K562 (cell line): ENCODE results near the gene DNAH3.

Experiments used
- BDP1 ChIP-seq: IDR thresholded peaks from 3 replicates; pipeline ENCODE4 v1.6.1; 2011; ENCODE audit not compliant: insufficient read length, insufficient read depth
- CGGBP1 ChIP-seq: fragments of 250-450 bp; sonication (Bioruptor Pico); IDR thresholded peaks from 2 replicates; pipeline ENCODE4 v1.9.0; 2021; ENCODE audit warnings: mild to moderate bottlenecking
- CTCF ChIP-seq, 3 experiments: IDR thresholded peaks in 2 of 3; conservative IDR thresholded peaks in 1 of 3; 2 replicates each; pipeline ENCODE4 v1.5.1; 2011 to 2012; ENCODE audit warnings: low read length in 3 of 3, mild to moderate bottlenecking in 3 of 3, control low read depth in 2 of 3, improper control_type of control experiment in 1 of 3, inconsistent platforms in 1 of 3, low read depth in 1 of 3, mixed read lengths in 1 of 3, moderate library complexity in 1 of 3; ENCODE audit not compliant: insufficient read depth in 2 of 3
- FOXA1 ChIP-seq: fragments of 450-650 bp; IDR thresholded peaks from 2 replicates; pipeline ENCODE4 v1.6.1; 2016; ENCODE audit warnings: mild to moderate bottlenecking, borderline replicate concordance
- MYBL2 ChIP-seq, 2 experiments: fragments of 450-650 bp in 1 of 2; sonication (generic) in 1 of 2; formaldehyde crosslinking in 1 of 2; IDR thresholded peaks; 2 replicates each; pipeline versions ENCODE4 v1.6.1 to v1.8.1; 2017 to 2022; ENCODE audit warnings: borderline replicate concordance in 1 of 2, inconsistent platforms in 1 of 2, low read depth in 1 of 2, mild to moderate bottlenecking in 1 of 2, missing genetic modification reagents in 1 of 2, moderate library complexity in 1 of 2
- NR2C2 ChIP-seq, 2 experiments: fragments of 200-800 bp in 1 of 2; sonication (Bioruptor generic) in 1 of 2; sonication (generic) in 1 of 2; formaldehyde crosslinking in 1 of 2; IDR thresholded peaks; 2 replicates each; pipeline versions ENCODE4 v1.6.1 to v1.8.0; 2016 to 2022; ENCODE audit warnings: mild to moderate bottlenecking in 1 of 2, missing compliant biosample characterization in 1 of 2, missing genetic modification characterization in 1 of 2, missing genetic modification reagents in 1 of 2
- POLR2A ChIP-seq: fragments of 450-650 bp; conservative IDR thresholded peaks from 2 replicates; pipeline ENCODE4 v1.6.1; 2016
- POLR2AphosphoS5 ChIP-seq: IDR thresholded peaks from 2 replicates; pipeline ENCODE4 v1.6.1; 2011; ENCODE audit warnings: mild to moderate bottlenecking, low read depth, low read length, moderate library complexity; ENCODE audit not compliant: control insufficient read depth, insufficient read depth
- REST ChIP-seq, 2 experiments: fragments of 450-650 bp; formaldehyde crosslinking in 1 of 2; IDR thresholded peaks; 2 replicates each; pipeline versions ENCODE4 v1.4.0 to v1.6.1; 2014 to 2020; ENCODE audit warnings: mild to moderate bottlenecking in 2 of 2, borderline replicate concordance in 1 of 2, low read depth in 1 of 2
- TRIM25 ChIP-seq: fragments of 450-650 bp; IDR thresholded peaks from 2 replicates; pipeline ENCODE4 v1.7.0; 2016; ENCODE audit warnings: borderline replicate concordance
- ZBTB43 ChIP-seq: sonication (generic); formaldehyde crosslinking; IDR thresholded peaks from 2 replicates; pipeline ENCODE4 v1.8.0; 2023; ENCODE audit warnings: mild to moderate bottlenecking, missing genetic modification reagents
- ZNF589 ChIP-seq: fragments of 200-800 bp; sonication (Bioruptor generic); IDR thresholded peaks from 2 replicates; pipeline ENCODE4 v1.6.1; 2016; ENCODE audit warnings: low read depth, missing genetic modification characterization, missing compliant biosample characterization

- TF ChIP-seq ZNF589 (CRISPR knock-in tag): no peak
- TF ChIP-seq FOXA1: no peak
- peak; percentile 68 for TF ChIP-seq POLR2A
- no peak for TF ChIP-seq CTCF (IDR thresholded peaks at IDR 0.05 in 2 of 3, conservative IDR thresholded peaks at IDR 0.05 in 1 of 3; ENCODE audit: insufficient read depth in 2 of 3, low read depth in 1 of 3, low read length in 3 of 3)
- TF ChIP-seq CGGBP1 (CRISPR knock-in tag): no peak
- no peak for TF ChIP-seq BDP1
- TF ChIP-seq ZBTB43: no peak
- TF ChIP-seq POLR2AphosphoS5: no peak
- TF ChIP-seq MYBL2 (IDR thresholded peaks at IDR 0.05; ENCODE audit: low read depth): peak; percentile 60
- no peak for TF ChIP-seq MYBL2 (CRISPR knock-in tag; IDR thresholded peaks at IDR 0.05; ENCODE audit: borderline replicate concordance)
- TF ChIP-seq REST (IDR thresholded peaks at IDR 0.05; ENCODE audit: borderline replicate concordance): no peak
- TF ChIP-seq REST (CRISPR knock-in tag; IDR thresholded peaks at IDR 0.05; ENCODE audit: low read depth): no peak
- no peak for TF ChIP-seq NR2C2 (CRISPR knock-in tag; IDR thresholded peaks at IDR 0.05)
- TF ChIP-seq NR2C2 (tag; IDR thresholded peaks at IDR 0.05): no peak
- no peak for TF ChIP-seq TRIM25
These were observed 34.4 kb downstream of the DNAH3 start for GRCh38 chr16:21116148-21116693.
